ENCODE data around the gene ESPNL. TPM values are rescaled to one million over a fixed set of nuclear protein-coding genes. Genes with fewer than 3 reads are reported as not detected.

The ESPNL gene
- total and polyA plus RNA-seq, 4 donors = 0.08 to 0.59 (median 0.35) TPM

GRCh38 chr2:238090887-238091286, 9.3 kb upstream of the ESPNL start:
- Histone ChIP-seq H3K4me1 (ENCODE audit: control insufficient read depth in 4 of 4, insufficient read depth in 4 of 4, low read length in 3 of 4) (no peaks in the 10 kb centered on the region), H3K9me3 (ENCODE audit: control insufficient read depth in 4 of 4, low read length in 3 of 4) (no peaks in the 10 kb centered on the region), H3K36me3 (ENCODE audit: control insufficient read depth in 4 of 4, insufficient read depth in 3 of 4, low read depth in 1 of 4, low read length in 3 of 4) (peaks cover 0 to 12% (median 3%) of the 10 kb centered on the region in 4 donors), H3K27me3 (ENCODE audit: control insufficient read depth in 4 of 4, insufficient read depth in 4 of 4, low read length in 3 of 4) (no peaks in the 10 kb centered on the region), H3K4me3 (ENCODE audit: low read depth in 1 of 3, low read length in 3 of 3) (no peak overlapping the region), H3K27ac (ENCODE audit: low read depth in 1 of 2, low read length in 2 of 2) (no peak overlapping the region), H3K9ac (ENCODE audit: low read depth in 1 of 2, low read length in 2 of 2) (no peak overlapping the region)
- TF ChIP-seq ATF3 (IDR thresholded peaks at IDR 0.05) = no peak
- no peak for TF ChIP-seq FOXA1 (IDR thresholded peaks at IDR 0.05)
- TF ChIP-seq RAD21 (IDR thresholded peaks at IDR 0.05) = no peak
- no peak for TF ChIP-seq HNF4G (IDR thresholded peaks at IDR 0.05)
- no peak for TF ChIP-seq YY1 (IDR thresholded peaks at IDR 0.05)
- no peak for TF ChIP-seq NR2F2 (IDR thresholded peaks at IDR 0.05)
- TF ChIP-seq FOXA2 (IDR thresholded peaks at IDR 0.05) = no peak
- TF ChIP-seq, protein P1, sequence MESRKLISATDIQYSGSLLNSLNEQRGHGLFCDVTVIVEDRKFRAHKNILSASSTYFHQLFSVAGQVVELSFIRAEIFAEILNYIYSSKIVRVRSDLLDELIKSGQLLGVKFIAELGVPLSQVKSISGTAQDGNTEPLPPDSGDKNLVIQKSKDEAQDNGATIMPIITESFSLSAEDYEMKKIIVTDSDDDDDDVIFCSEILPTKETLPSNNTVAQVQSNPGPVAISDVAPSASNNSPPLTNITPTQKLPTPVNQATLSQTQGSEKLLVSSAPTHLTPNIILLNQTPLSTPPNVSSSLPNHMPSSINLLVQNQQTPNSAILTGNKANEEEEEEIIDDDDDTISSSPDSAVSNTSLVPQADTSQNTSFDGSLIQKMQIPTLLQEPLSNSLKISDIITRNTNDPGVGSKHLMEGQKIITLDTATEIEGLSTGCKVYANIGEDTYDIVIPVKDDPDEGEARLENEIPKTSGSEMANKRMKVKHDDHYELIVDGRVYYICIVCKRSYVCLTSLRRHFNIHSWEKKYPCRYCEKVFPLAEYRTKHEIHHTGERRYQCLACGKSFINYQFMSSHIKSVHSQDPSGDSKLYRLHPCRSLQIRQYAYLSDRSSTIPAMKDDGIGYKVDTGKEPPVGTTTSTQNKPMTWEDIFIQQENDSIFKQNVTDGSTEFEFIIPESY (IDR thresholded peaks at IDR 0.05) = no peak
- no peak for TF ChIP-seq TAF1 (conservative IDR thresholded peaks at IDR 0.05)
- no peak for TF ChIP-seq GABPA (IDR thresholded peaks at IDR 0.05 in 1 of 2, conservative IDR thresholded peaks at IDR 0.05 in 1 of 2)
- no peak for TF ChIP-seq MAX (IDR thresholded peaks at IDR 0.05)
- TF ChIP-seq CTCF (IDR thresholded peaks at IDR 0.05; ENCODE audit: low read depth, low read length, missing input control) = no peak
- DNase-seq (ENCODE audit: low spot score) = no peak
- WGBS = 95% methylated on average over 4 of the region's 4 CpGs

- Histone ChIP-seq H3K4me1 (ENCODE audit: control insufficient read depth in 4 of 4, insufficient read depth in 4 of 4, low read length in 3 of 4) (no peaks in the 10 kb centered on the region), H3K27me3 (ENCODE audit: control insufficient read depth in 4 of 4, insufficient read depth in 4 of 4, low read length in 3 of 4) (no peaks in the 10 kb centered on the region), H3K36me3 (ENCODE audit: control insufficient read depth in 4 of 4, insufficient read depth in 3 of 4, low read depth in 1 of 4, low read length in 3 of 4) (peaks cover 0 to 12% (median 3%) of the 10 kb centered on the region in 4 donors), H3K4me3 (ENCODE audit: low read depth in 1 of 3, low read length in 3 of 3) (no peak overlapping the region), H3K27ac (ENCODE audit: low read depth in 1 of 2, low read length in 2 of 2) (no peak overlapping the region), H3K9ac (ENCODE audit: low read depth in 1 of 2, low read length in 2 of 2) (no peak overlapping the region), H3K9me3 (ENCODE audit: control insufficient read depth in 4 of 4, low read length in 3 of 4) (no peaks in the 10 kb centered on the region)
- TF ChIP-seq REST (IDR thresholded peaks at IDR 0.05) = no peak
- no peak for TF ChIP-seq FOXA1 (IDR thresholded peaks at IDR 0.05)
- TF ChIP-seq, protein P1 (IDR thresholded peaks at IDR 0.05) = no peak
- TF ChIP-seq RXRA (IDR thresholded peaks at IDR 0.05) = no peak
- no peak for TF ChIP-seq GABPA (IDR thresholded peaks at IDR 0.05 in 1 of 2, conservative IDR thresholded peaks at IDR 0.05 in 1 of 2)
- no peak for TF ChIP-seq FOXA2 (IDR thresholded peaks at IDR 0.05)
- TF ChIP-seq JUND (IDR thresholded peaks at IDR 0.05) = no peak
- no peak for TF ChIP-seq SP1 (IDR thresholded peaks at IDR 0.05)
- no peak for TF ChIP-seq NR2F2 (IDR thresholded peaks at IDR 0.05)
- TF ChIP-seq EGR1 (IDR thresholded peaks at IDR 0.05; ENCODE audit: low read depth in 2 of 2) = no peak
- TF ChIP-seq YY1 (IDR thresholded peaks at IDR 0.05) = no peak
- no peak for TF ChIP-seq RAD21 (IDR thresholded peaks at IDR 0.05)
- WGBS = 97% methylated on average over 16 of the region's 16 CpGs
- DNase-seq (ENCODE audit: low spot score) = no peak
Measured at GRCh38 chr2:238091436-238092060, 8.6 kb upstream of the ESPNL start.
